IPS-11a (cell line): Measurements from ENCODE around the gene MTHFD1L.

Experiments used
- H3K4me3 ChIP-seq: one replicate; pipeline ENCODE4 v1.5.1; 2013; ENCODE audit warnings: low read depth, low read length, control low read depth

Gene MTHFD1L

DNA sequence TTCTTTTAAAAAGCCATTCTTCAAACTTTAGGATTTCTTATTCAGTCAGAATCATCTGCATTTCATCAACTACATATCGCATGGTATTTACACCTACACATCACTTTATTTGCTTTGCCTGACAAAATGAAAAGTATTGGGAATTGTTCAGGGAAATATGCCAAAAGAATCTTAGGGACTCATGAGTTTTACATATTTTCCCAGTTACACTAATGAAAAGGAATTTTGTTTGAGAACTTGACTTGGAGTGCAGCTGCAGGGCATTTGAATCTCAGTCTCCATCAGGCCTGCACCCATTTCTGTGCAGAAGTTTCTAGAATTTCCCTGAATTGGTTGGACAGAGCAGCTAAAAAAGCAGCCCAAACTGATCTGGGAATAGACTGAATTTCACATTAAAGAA is 65.3 kb downstream of the MTHFD1L start:
- no peak overlapping the region for H3K4me3 ChIP-seq

DNA sequence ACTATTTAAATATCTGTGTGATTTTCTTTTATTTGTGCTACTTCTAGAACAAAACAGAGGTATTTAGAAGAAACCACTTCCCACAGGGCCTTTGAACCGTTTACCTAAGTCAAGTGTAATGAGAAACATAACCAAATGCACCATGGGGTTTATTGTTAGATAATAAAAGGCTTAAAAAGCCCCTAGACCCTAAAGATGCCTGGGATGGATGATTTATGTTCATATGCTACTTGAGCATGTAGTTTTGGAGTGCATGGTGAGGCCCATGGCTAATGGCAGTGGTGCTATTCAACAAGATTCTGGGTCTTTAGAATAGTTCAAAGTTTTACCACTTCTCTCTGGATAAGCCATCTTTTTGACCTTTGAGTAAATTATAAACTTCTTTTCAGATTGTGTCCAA is 65.9 kb downstream of the MTHFD1L start:
- H3K4me3 ChIP-seq, result no peak overlapping the region

DNA sequence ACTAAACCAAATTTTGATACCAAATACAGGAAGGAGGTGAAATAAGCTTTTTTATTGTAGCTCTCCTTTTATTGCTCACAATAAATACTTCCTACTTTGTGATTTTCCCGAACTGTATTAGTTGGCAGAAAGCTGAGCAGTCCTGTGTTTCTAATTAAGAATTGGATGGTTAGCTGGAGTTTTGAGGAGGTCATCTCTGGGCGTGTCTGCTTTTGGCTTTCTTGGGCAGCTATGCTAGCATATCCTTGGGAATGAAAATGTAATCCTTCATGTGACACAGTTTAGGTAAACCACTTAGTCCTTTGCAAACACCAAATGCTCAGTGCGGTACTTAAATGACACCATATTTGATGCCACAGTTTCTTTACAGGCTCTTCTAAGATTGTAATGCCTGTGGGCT is 67.5 kb downstream of the MTHFD1L start:
- H3K4me3 ChIP-seq, result no peak overlapping the region

GRCh38 chr6:150934380-150934779 is 68.9 kb downstream of the MTHFD1L start:
- H3K4me3 ChIP-seq, result no peak overlapping the region

DNA sequence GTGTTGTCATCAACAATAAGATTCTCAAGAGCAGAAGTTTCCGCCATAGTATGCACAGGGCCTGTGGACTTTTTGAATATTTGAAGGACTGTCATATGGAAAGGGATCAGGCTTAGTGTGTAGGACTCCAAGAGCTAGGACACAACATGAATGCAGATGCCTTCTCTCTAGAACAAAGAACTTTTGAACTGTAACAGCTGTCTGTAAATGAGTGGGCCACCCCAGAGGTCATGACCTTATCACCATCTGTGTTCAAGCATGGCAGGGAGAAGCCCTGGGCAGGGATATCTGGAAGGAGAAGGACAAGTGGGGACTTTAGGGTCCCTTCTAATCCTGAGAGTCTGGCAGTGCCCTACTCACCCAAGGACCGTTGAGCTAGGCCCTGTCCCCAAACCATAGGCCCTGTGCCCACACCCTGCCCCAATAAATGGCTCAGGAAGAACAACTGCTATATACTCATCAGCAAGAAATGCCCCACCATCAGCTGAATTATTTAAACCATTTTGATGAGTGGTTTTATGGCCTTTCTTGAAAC is 70.6 kb downstream of the MTHFD1L start:
- H3K4me3 ChIP-seq, result no peak overlapping the region

- no peak overlapping the region for H3K4me3 ChIP-seq
Measured at GRCh38 chr6:150937132-150937906, 71.8 kb downstream of the MTHFD1L start.

- no peak overlapping the region for H3K4me3 ChIP-seq
Measured at GRCh38 chr6:150939399-150939798, 73.9 kb downstream of the MTHFD1L start.

- no peak overlapping the region for H3K4me3 ChIP-seq
Measured at GRCh38 chr6:150940941-150941340, 75.4 kb downstream of the MTHFD1L start.

DNA sequence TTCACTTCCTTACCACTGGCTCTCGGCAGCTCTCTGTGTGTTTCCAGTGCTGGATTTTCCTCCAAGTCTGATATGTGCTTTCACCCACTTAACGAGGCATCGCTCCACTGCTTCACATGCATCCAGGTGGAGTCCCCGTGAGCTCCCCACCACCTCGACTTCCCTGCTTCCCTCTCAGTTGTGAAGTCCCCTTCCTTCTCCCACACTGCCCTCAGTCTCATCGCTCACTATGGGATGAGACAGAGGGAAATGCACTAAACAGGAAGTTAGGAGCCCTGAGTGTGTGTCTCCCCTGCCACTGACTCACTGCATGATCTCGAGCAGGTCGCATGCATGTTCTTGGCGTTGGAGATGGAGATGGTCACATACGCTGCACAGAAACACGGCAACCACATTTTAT is 84.0 kb downstream of the MTHFD1L start:
- no peak overlapping the region for H3K4me3 ChIP-seq

DNA sequence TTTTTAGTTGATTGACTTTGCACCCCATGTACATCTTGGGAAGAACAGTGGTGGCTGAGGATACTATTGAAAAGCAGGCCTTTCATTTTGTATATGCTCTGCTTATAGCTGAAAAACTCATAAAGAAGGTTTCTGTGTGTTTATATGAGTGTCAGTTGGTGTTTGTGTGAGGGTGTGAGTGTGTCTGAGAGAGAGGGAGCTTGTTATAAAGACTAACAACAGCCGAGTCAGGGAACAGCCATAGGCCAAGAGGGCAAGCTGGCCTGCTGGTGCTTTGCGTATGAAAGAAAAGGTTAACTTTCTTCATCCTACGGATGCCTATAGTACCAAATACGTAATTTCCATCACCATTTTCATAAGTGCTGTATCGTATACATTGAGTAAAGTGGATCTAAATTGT is 88.3 kb downstream of the MTHFD1L start:
- H3K4me3 ChIP-seq, result no peak overlapping the region

DNA sequence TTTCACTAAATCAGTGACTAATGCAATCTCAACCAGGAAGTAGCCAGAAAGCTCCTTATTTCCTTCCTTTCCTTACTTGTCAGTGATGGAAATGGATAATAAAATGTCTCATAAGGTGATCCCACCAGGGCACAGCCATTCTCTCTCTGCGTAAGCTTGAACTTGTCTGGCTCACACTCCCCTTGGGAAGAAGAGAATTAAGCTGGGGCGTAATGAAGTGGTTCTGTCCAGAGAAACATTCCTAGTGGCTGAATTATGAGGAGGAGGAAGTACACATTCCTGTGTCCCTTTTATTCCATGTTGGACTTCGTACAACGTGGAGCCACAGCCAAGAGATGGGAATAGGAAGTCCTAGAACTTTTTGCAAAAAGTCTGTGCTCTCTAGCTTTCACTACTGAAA is 93.7 kb downstream of the MTHFD1L start:
- no peak overlapping the region for H3K4me3 ChIP-seq

DNA sequence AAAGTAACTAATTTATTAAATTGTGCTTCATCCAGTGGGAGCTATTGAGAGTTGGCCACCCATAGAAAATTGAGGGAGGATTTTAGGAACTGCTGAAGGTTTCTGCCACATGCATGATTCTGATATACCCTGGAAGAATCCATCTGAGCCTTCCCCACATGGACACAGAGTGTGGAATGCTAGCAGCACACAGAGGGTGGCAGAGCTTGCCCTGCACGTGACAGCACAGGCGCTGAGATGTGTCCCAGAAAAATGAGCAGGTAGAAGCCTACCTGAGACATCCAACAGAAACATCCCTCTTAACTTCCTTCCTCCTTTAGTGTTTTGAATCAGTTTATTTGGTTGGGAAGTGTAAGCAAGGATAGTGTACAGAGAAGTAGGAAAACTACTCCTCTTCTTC is 96.9 kb downstream of the MTHFD1L start:
- no peak overlapping the region for H3K4me3 ChIP-seq

DNA sequence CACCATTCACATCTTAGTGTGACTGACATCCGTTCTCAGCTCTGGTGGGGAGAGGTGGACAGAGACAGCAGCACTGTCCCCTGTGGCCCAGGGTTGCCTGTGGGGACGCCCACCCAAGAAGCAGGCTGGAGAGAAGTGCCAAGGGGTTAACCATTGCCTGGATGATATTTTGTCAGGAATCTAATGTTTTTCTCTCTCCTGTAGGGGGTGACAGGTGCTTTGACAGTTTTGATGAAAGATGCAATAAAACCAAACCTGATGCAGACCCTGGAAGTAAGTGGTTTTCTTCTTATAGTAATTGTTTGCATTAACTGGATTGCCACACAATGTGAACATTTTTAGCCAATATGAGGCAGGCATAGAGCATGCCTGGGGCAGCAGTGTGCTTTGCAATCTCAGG is 99.3 kb downstream of the MTHFD1L start:
- no peak overlapping the region for H3K4me3 ChIP-seq

DNA sequence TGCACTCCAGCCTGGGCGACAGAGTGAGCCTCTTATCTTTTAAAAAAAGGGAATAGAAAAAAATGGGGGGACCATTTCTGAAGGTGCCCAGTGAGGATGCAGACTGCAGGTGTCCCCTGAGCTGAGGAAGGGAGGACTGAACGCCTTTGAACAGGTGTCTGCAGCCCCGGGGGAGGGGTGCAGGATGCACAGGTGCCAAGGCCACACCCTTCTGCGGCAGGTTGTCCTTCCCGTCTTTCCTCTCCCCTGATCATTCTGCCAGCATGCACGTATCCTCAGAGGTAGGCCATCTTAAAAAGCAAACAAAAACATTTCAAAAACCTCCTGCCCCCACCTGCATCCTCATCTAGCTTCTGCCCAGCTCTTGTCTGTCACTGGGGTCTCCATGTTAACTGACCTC is 101.3 kb downstream of the MTHFD1L start:
- no peak overlapping the region for H3K4me3 ChIP-seq

GRCh38 chr6:150967381-150967780 is 101.9 kb downstream of the MTHFD1L start:
- H3K4me3 ChIP-seq, result no peak overlapping the region

- no peak overlapping the region for H3K4me3 ChIP-seq
Measured at GRCh38 chr6:150967910-150968309, 102.4 kb downstream of the MTHFD1L start.

DNA sequence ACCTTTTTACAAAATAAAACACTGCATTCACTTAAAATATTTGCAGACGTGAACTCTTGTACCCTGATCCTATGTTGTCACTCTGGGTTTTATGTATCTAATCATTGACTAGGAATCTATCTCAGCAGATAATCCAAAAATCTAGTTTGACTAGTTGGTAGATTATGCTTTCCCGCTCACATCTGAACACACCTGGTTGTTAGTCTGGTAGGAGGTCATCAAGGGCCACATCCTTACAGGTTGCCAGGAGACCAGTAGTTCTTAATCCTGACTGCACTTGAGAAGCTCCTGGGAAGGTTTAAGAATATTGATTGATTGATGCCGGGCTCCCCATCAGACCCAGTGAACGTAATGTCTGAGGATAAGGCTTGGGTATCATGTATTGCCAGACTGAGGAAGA is 104.4 kb downstream of the MTHFD1L start:
- H3K4me3 ChIP-seq, result no peak overlapping the region

GRCh38 chr6:150971219-150971618 is 105.7 kb downstream of the MTHFD1L start:
- no peak overlapping the region for H3K4me3 ChIP-seq

GRCh38 chr6:150975136-150975535 is 109.6 kb downstream of the MTHFD1L start:
- H3K4me3 ChIP-seq, result no peak overlapping the region

- no peak overlapping the region for H3K4me3 ChIP-seq
Measured at GRCh38 chr6:150977281-150977680, 111.8 kb downstream of the MTHFD1L start.

GRCh38 chr6:150978624-150979023 is 113.1 kb downstream of the MTHFD1L start:
- no peak overlapping the region for H3K4me3 ChIP-seq

GRCh38 chr6:150979826-150980350 is 114.4 kb downstream of the MTHFD1L start:
- H3K4me3 ChIP-seq, result no peak overlapping the region

DNA sequence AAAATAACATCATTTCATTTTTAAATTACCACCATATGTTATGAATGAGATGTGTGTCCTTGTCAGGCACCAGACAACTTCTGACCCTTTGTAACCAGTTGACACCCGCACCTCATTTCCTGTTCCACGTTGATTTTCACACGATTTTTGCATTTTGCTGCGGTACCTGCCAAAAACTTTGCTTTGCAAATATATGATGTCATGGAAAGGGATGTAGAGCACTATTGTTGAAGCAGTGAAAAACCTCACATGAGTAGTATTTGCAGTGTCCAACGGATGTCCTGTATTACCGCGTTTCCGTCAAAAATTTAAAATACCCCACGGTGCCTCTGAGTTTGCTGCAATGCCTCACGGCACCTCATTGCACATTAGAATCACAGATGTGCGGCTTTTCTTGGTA is 115.6 kb downstream of the MTHFD1L start:
- no peak overlapping the region for H3K4me3 ChIP-seq
